D721Med (cell line): ENCODE measurements around the gene DEK.

Source experiments
- DNase-seq: peaks from one replicate; pipeline ENCODE4 v3.0.0; 2011; ENCODE audit warnings: low spot score; ENCODE audit not compliant: insufficient read length
- FAIRE-seq: peaks from 2 replicates; lab custom pipeline; 2011; peaks lifted over from hg19 to GRCh38; lab: Jason Lieb, UNC
- CTCF ChIP-seq: IDR thresholded peaks from 2 replicates; pipeline ENCODE4 v1.5.1; 2012; ENCODE audit warnings: mild to moderate bottlenecking, control low read depth; ENCODE audit not compliant: insufficient read depth; ENCODE audit errors: missing control alignments

The DEK gene

GRCh38 chr6:18259675-18260447 is 4.5 kb downstream of the DEK start:
- DNase-seq (no peak), FAIRE-seq (no peak)
- TF ChIP-seq CTCF: no peak

GRCh38 chr6:18254793-18255192 is 9.5 kb downstream of the DEK start:
- no peak for FAIRE-seq
- no peak for TF ChIP-seq CTCF
- DNase-seq: no peak

GRCh38 chr6:18253635-18254034 is 10.7 kb downstream of the DEK start:
- FAIRE-seq (no peak), DNase-seq (no peak)
- TF ChIP-seq CTCF: no peak

- FAIRE-seq: no peak
- no peak for DNase-seq
- TF ChIP-seq CTCF: no peak
Observed at GRCh38 chr6:18249271-18249670, 15.1 kb downstream of the DEK start.

GRCh38 chr6:18248698-18249097 is 15.6 kb downstream of the DEK start:
- no peak for TF ChIP-seq CTCF
- no peak for FAIRE-seq
- no peak for DNase-seq

- FAIRE-seq (no peak), DNase-seq (no peak)
- no peak for TF ChIP-seq CTCF
Observed at GRCh38 chr6:18247002-18247401, 17.3 kb downstream of the DEK start.

- FAIRE-seq: no peak
- TF ChIP-seq CTCF: no peak
- no peak for DNase-seq
Observed at GRCh38 chr6:18246205-18246604, 18.1 kb downstream of the DEK start.
